Measurements from ENCODE around the gene SEZ6L2. TPM values are rescaled to one million over a fixed set of nuclear protein-coding genes. Genes with fewer than 3 reads are reported as not detected.
A peak's percentile ranks its signal among the peaks of the same experiment; 100 is the strongest.
"Not testable (repeated sequence)": the region's sequence is repeated elsewhere in the genome, so short reads cannot be mapped to it uniquely, and the experiment has no call there.

Gene SEZ6L2
- polyA plus RNA-seq, 1 donor: 52.3 TPM

DNA sequence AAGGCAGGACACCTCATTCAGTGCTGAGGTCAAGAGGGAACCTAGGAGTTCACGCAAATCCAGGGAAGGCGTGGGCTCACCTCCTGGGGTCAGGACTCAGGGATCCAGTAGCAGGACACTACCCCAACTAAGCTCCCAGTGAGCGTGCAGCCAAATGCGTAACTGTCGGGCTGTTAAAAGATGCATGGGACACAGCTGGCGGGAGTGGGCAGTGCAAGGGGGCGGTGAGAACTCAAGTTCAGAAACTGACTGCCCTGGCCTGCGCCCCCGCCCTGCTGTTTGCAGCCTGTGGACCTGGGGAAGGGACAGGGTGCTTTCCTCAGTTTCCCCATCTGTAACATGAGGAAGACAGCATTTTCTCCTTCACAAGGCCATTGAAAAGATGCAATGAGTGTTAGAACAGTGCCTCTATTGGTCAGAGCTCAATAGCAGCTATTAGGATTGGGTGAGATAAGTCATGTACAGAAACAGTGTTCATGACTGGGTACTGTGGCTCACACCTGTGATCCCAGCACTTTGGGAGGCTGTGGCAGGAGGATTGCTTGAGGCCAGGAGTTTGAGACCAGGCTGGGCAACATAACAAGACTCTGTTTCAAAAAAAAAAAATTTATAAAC is 56.5 kb downstream of the SEZ6L2 start:
- Histone ChIP-seq H3K9me3 (ENCODE audit: control insufficient read depth, low read depth, low read length) (no peaks in the 10 kb centered on the region), H3K4me1 (ENCODE audit: control insufficient read depth, insufficient read depth, low read length) (no peaks in the 10 kb centered on the region), H3K36me3 (ENCODE audit: control insufficient read depth, insufficient read depth, low read length) (peaks cover 88% of the 10 kb centered on the region), H3K27ac (ENCODE audit: low read length) (no peak overlapping the region), H3K4me3 (ENCODE audit: low read length) (no peak overlapping the region), H3K27me3 (ENCODE audit: control insufficient read depth, insufficient read depth, low read length) (no peaks in the 10 kb centered on the region)
- WGBS (ENCODE audit: insufficient coverage, low lambda C conversion rate): no CpG with 5 or more reads among the region's 9 CpGs
- no peak for DNase-seq

GRCh38 chr16:29841631-29842030 is 57.7 kb downstream of the SEZ6L2 start:
- no peaks in the 10 kb centered on the region for H3K27me3 ChIP-seq (ENCODE audit: control insufficient read depth, insufficient read depth, low read length)
- no peaks in the 10 kb centered on the region for H3K4me1 ChIP-seq (ENCODE audit: control insufficient read depth, insufficient read depth, low read length)
- H3K27ac ChIP-seq (ENCODE audit: low read length): no peak overlapping the region
- no peak overlapping the region for H3K4me3 ChIP-seq (ENCODE audit: low read length)
- DNase-seq: no peak
- WGBS (ENCODE audit: insufficient coverage, low lambda C conversion rate): no CpG with 5 or more reads among the region's 23 CpGs
- peaks cover 86% of the 10 kb centered on the region for H3K36me3 ChIP-seq (ENCODE audit: control insufficient read depth, insufficient read depth, low read length)
- no peaks in the 10 kb centered on the region for H3K9me3 ChIP-seq (ENCODE audit: control insufficient read depth, low read depth, low read length)

DNA sequence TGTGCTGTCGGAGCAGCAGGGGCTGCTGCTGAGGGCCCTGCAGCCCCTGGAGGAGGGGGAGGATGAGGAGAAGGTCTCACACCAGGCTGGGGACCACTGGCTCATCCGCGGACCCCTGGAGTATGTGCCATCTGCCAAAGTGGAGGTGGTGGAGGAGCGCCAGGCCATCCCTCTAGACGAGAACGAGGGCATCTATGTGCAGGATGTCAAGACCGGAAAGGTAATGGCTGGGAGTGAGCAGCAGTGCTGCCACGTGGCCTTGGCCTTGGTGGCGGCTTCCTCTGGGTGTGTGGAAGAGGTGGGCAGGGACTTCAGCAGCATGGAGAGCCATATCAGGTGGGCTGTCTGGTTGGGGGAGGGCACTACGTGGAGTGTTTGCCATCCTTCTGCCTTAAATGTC is 59.1 kb downstream of the SEZ6L2 start:
- WGBS (ENCODE audit: insufficient coverage, low lambda C conversion rate): 80% methylated on average over 1 of the region's 10 CpGs
- Histone ChIP-seq H3K9me3 (ENCODE audit: control insufficient read depth, low read depth, low read length) (no peaks in the 10 kb centered on the region), H3K36me3 (ENCODE audit: control insufficient read depth, insufficient read depth, low read length) (peaks cover 84% of the 10 kb centered on the region), H3K4me1 (ENCODE audit: control insufficient read depth, insufficient read depth, low read length) (no peaks in the 10 kb centered on the region), H3K27me3 (ENCODE audit: control insufficient read depth, insufficient read depth, low read length) (no peaks in the 10 kb centered on the region), H3K4me3 (ENCODE audit: low read length) (no peak overlapping the region), H3K27ac (ENCODE audit: low read length) (no peak overlapping the region)
- no peak for DNase-seq

DNA sequence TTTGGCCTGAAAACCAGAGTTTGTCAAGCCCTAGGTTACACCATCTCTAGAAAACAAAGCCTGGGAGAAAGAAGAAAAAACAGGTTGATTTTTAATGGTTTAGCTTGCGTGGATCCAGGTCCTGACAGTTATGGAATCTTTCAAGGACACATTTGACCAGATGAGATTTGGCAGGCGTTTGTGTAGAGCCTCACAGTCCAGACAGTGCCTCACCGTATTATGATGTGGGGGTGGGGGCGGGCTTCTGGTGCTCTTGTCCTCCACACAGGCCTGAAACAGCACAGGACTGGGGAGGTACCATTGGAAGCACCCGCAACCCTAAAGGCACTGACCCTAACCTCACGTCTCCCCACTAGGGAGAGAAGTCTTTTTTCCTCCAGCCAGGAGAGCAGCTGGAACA is 59.5 kb downstream of the SEZ6L2 start:
- Histone ChIP-seq H3K4me1 (ENCODE audit: control insufficient read depth, insufficient read depth, low read length) (no peaks in the 10 kb centered on the region), H3K9me3 (ENCODE audit: control insufficient read depth, low read depth, low read length) (no peaks in the 10 kb centered on the region), H3K27me3 (ENCODE audit: control insufficient read depth, insufficient read depth, low read length) (no peaks in the 10 kb centered on the region), H3K36me3 (ENCODE audit: control insufficient read depth, insufficient read depth, low read length) (peaks cover 83% of the 10 kb centered on the region), H3K27ac (ENCODE audit: low read length) (no peak overlapping the region), H3K4me3 (ENCODE audit: low read length) (no peak overlapping the region)
- DNase-seq: no peak
- WGBS (ENCODE audit: insufficient coverage, low lambda C conversion rate): no CpG with 5 or more reads among the region's 6 CpGs

- WGBS (ENCODE audit: insufficient coverage, low lambda C conversion rate): 95% methylated on average over 3 of the region's 5 CpGs
- no peaks in the 10 kb centered on the region for H3K9me3 ChIP-seq (ENCODE audit: control insufficient read depth, low read depth, low read length)
- peaks cover 84% of the 10 kb centered on the region for H3K36me3 ChIP-seq (ENCODE audit: control insufficient read depth, insufficient read depth, low read length)
- no peak overlapping the region for H3K4me3 ChIP-seq (ENCODE audit: low read length)
- DNase-seq: no peak
- no peaks in the 10 kb centered on the region for H3K27me3 ChIP-seq (ENCODE audit: control insufficient read depth, insufficient read depth, low read length)
- H3K4me1 ChIP-seq (ENCODE audit: control insufficient read depth, insufficient read depth, low read length): no peaks in the 10 kb centered on the region
- no peak overlapping the region for H3K27ac ChIP-seq (ENCODE audit: low read length)
Measured at GRCh38 chr16:29837841-29838240, 61.5 kb downstream of the SEZ6L2 start.

GRCh38 chr16:29836623-29837022 is 62.7 kb downstream of the SEZ6L2 start:
- peaks cover under 1% of the 10 kb centered on the region for H3K4me1 ChIP-seq (ENCODE audit: control insufficient read depth, insufficient read depth, low read length)
- DNase-seq: no peak
- H3K4me3 ChIP-seq (ENCODE audit: low read length): no peak overlapping the region
- no peaks in the 10 kb centered on the region for H3K27me3 ChIP-seq (ENCODE audit: control insufficient read depth, insufficient read depth, low read length)
- H3K27ac ChIP-seq (ENCODE audit: low read length): no peak overlapping the region
- no peaks in the 10 kb centered on the region for H3K9me3 ChIP-seq (ENCODE audit: control insufficient read depth, low read depth, low read length)
- H3K36me3 ChIP-seq (ENCODE audit: control insufficient read depth, insufficient read depth, low read length): peaks cover 82% of the 10 kb centered on the region
- no CpG with 5 or more reads among the region's 15 CpGs for WGBS (ENCODE audit: insufficient coverage, low lambda C conversion rate)

GRCh38 chr16:29835926-29836325 is 63.4 kb downstream of the SEZ6L2 start:
- WGBS (ENCODE audit: insufficient coverage, low lambda C conversion rate): no CpG with 5 or more reads among the region's 7 CpGs
- H3K4me1 ChIP-seq (ENCODE audit: control insufficient read depth, insufficient read depth, low read length): peaks cover 6% of the 10 kb centered on the region
- no peaks in the 10 kb centered on the region for H3K27me3 ChIP-seq (ENCODE audit: control insufficient read depth, insufficient read depth, low read length)
- peaks cover 80% of the 10 kb centered on the region for H3K36me3 ChIP-seq (ENCODE audit: control insufficient read depth, insufficient read depth, low read length)
- H3K4me3 ChIP-seq (ENCODE audit: low read length): no peak overlapping the region
- no peak overlapping the region for H3K27ac ChIP-seq (ENCODE audit: low read length)
- no peak for DNase-seq
- H3K9me3 ChIP-seq (ENCODE audit: control insufficient read depth, low read depth, low read length): no peaks in the 10 kb centered on the region

- Histone ChIP-seq H3K4me3 (ENCODE audit: low read length) (no peak overlapping the region), H3K27ac (ENCODE audit: low read length) (no peak overlapping the region), H3K27me3 (ENCODE audit: control insufficient read depth, insufficient read depth, low read length) (no peaks in the 10 kb centered on the region), H3K36me3 (ENCODE audit: control insufficient read depth, insufficient read depth, low read length) (peaks cover 65% of the 10 kb centered on the region), H3K4me1 (ENCODE audit: control insufficient read depth, insufficient read depth, low read length) (peaks cover 22% of the 10 kb centered on the region), H3K9me3 (ENCODE audit: control insufficient read depth, low read depth, low read length) (no peaks in the 10 kb centered on the region)
- no CpG with 5 or more reads among the region's 5 CpGs for WGBS (ENCODE audit: insufficient coverage, low lambda C conversion rate)
- no peak for DNase-seq
Measured at GRCh38 chr16:29834079-29834478, 65.3 kb downstream of the SEZ6L2 start.

- Histone ChIP-seq H3K36me3 (ENCODE audit: control insufficient read depth, insufficient read depth, low read length) (peaks cover 58% of the 10 kb centered on the region), H3K4me1 (ENCODE audit: control insufficient read depth, insufficient read depth, low read length) (peaks cover 30% of the 10 kb centered on the region)
- H3K9me3 ChIP-seq (ENCODE audit: control insufficient read depth, low read depth, low read length); H3K27ac ChIP-seq (ENCODE audit: low read length); H3K4me3 ChIP-seq (ENCODE audit: low read length); DNase-seq; H3K27me3 ChIP-seq (ENCODE audit: control insufficient read depth, insufficient read depth, low read length): not testable (repeated sequence)
- no CpG with 5 or more reads among the region's 4 CpGs for WGBS (ENCODE audit: insufficient coverage, low lambda C conversion rate)
Measured at GRCh38 chr16:29833219-29833618, 66.1 kb downstream of the SEZ6L2 start.

GRCh38 chr16:29831490-29831889 is 67.9 kb downstream of the SEZ6L2 start:
- H3K9me3 ChIP-seq (ENCODE audit: control insufficient read depth, low read depth, low read length): no peaks in the 10 kb centered on the region
- DNase-seq: no peak
- no CpG with 5 or more reads among the region's 2 CpGs for WGBS (ENCODE audit: insufficient coverage, low lambda C conversion rate)
- peaks cover 39% of the 10 kb centered on the region for H3K4me1 ChIP-seq (ENCODE audit: control insufficient read depth, insufficient read depth, low read length)
- H3K36me3 ChIP-seq (ENCODE audit: control insufficient read depth, insufficient read depth, low read length): peaks cover 44% of the 10 kb centered on the region
- H3K27ac ChIP-seq (ENCODE audit: low read length): no peak overlapping the region
- no peaks in the 10 kb centered on the region for H3K27me3 ChIP-seq (ENCODE audit: control insufficient read depth, insufficient read depth, low read length)
- no peak overlapping the region for H3K4me3 ChIP-seq (ENCODE audit: low read length)

- Histone ChIP-seq H3K4me3 (ENCODE audit: low read length) (no peak overlapping the region), H3K27ac (ENCODE audit: low read length) (peak overlapping the region; percentile 94), H3K4me1 (ENCODE audit: control insufficient read depth, insufficient read depth, low read length) (peaks cover 46% of the 10 kb centered on the region), H3K36me3 (ENCODE audit: control insufficient read depth, insufficient read depth, low read length) (peaks cover 39% of the 10 kb centered on the region), H3K27me3 (ENCODE audit: control insufficient read depth, insufficient read depth, low read length) (no peaks in the 10 kb centered on the region), H3K9me3 (ENCODE audit: control insufficient read depth, low read depth, low read length) (no peaks in the 10 kb centered on the region)
- no CpG with 5 or more reads among the region's 11 CpGs for WGBS (ENCODE audit: insufficient coverage, low lambda C conversion rate)
- no peak for DNase-seq
Measured at GRCh38 chr16:29830774-29831173, 68.6 kb downstream of the SEZ6L2 start.

Measured in large intestine (tissue), 3 donors.